GM19438 (cell line): ENCODE data around the gene SLC17A8.
"Not testable (repeated sequence)": the region's sequence is repeated elsewhere in the genome, so short reads cannot be mapped to it uniquely, and the experiment has no call there.

ENCODE experiments used
- ATAC-seq: cut with Tn5 transposase; IDR thresholded peaks from one replicate; pipeline ENCODE4 v1.9.1; 2021; ENCODE audit warnings: low read depth; ENCODE audit not compliant: unreplicated experiment

SLC17A8 gene

DNA sequence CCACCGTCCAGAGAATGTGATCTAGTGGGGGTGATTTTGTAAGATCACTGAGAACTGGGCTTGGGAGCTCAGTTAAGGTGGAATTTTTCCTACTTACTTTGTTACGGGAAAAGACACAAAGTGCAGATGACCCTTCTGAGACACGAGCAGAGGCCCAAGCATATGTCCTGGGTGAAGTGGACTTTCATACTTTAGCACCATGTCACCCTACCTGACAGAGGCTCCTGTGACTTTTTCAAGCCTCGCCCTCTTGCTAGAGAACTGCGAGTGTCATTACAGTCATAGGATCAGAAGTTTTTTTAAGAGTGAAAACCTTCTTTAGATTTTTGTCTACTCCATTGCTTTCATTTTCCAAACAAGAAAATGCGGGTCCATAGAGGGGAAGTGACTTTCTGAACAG, 56.1 kb downstream of the SLC17A8 start:
- ATAC-seq: no peak

- no peak for ATAC-seq
These were observed 57.9 kb downstream of the SLC17A8 start for GRCh38 chr12:100414739-100415138.

GRCh38 chr12:100422646-100423045, 65.8 kb downstream of the SLC17A8 start:
- ATAC-seq: no peak

DNA sequence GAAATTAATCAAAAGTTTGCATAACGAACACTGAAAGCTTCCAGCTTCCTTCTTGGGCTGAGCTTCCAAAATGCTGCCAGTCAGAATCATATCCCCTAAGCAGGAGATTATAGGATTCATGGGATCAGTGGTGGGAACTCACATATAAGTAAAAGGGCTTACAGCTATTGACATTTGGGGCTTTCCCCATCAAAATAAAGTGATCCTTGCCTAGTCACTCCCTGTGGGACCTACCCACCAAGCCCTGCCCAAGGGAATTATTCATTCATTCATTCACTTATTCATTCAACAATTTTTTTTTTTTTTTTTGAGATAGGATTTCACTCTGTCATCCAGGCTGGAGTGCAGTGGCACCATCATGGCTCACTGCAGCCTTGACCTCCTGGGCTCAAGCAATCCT, 69.3 kb downstream of the SLC17A8 start:
- ATAC-seq: no peak

- ATAC-seq: no peak
These were observed 70.2 kb downstream of the SLC17A8 start for GRCh38 chr12:100427078-100427477.

- ATAC-seq: not testable (repeated sequence)
These were observed 73.4 kb downstream of the SLC17A8 start for GRCh38 chr12:100430251-100430650.

DNA sequence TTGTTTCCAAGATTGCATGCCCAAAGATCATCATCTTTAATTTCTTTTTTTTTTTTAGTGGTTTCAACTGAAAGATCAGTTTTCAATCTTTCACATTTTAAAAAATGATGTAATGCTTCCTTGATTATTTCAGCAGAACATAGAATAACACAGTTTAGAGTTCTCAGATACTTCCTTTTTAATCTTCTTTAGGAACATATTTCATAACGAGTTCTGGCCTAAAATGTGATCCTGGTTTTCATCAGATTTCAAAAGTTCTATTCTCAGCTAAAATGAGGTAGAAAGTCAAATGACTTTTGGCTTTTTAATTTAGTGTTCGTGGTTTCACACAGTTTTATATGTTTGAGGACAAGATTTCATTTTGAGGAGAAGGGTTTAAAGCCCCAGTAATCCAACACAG, 76.8 kb downstream of the SLC17A8 start:
- ATAC-seq: no peak

DNA sequence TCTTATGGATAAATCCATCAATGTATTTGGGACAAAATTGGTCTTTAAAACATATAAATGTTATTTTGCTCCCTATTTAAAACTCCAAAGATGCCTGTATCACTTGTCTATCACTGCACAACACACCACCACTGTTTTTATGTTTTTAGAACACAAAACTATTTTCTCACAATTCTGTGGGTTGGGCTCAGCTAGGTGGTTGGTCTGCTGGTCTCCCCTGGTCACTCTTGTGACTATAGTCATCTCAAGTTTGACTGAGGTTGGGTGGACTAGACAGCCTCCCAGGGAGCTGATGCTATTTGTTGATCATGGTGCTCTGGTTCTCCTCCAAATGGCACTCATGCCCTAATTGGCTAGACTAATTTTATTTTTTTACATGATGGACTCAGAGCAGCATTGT, 77.3 kb downstream of the SLC17A8 start:
- ATAC-seq: no peak

DNA sequence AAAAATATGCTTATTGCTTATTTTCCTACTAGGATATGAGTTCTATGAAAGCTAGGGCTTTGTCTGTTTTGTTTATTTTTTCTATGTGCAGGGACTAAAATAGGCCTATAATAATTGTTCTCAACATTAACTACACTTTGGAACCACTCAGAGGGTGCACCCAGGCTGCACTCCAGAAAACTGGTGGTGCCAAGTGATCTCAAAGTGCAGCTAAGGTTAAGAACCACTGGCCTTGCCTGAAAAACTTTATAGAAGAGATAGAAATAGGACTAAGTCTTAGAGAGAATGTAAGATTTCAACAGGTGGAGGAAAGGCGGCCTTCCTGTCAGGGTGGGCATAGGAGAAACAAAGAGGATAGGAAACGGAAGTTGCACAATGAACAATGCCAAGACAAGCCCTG, 79.1 kb downstream of the SLC17A8 start:
- no peak for ATAC-seq

DNA sequence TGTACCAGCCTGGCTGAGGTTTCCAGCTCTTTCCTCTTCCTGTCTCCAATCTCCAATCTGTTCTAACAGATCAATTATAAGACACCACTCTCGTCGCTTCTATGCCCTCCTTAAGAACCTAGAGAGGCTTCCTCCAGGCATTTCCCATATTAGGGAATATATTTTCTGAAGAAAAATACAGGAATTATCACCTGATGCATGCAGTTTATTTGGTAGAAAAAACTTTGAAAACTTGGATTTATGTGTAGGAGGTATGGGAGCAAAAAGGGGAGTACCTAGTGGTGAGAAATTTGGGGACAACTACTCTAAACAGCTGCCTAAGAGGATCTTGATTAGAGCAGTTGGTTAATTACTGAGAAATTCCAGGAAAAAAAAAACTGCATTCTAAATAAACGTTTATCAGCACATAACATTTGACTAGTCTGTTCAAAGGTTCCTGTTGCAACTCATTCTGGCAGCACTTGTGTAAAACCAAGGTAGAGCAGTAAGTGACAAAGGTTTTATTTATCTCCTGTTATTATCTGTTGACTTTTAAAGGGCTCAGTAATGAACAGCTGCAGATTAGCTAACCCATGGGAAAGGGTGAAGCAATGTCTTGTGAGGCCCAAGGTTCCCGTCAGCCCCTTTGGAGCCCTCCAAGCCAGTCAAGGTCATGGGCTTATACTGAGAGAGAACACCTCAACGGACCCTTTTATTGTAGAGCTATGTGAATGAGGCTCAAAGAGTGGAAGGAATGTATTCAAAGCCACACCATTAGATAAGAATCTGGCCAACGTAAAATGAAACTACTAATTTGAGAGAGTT, 80.4 kb downstream of the SLC17A8 start:
- ATAC-seq: no peak

DNA sequence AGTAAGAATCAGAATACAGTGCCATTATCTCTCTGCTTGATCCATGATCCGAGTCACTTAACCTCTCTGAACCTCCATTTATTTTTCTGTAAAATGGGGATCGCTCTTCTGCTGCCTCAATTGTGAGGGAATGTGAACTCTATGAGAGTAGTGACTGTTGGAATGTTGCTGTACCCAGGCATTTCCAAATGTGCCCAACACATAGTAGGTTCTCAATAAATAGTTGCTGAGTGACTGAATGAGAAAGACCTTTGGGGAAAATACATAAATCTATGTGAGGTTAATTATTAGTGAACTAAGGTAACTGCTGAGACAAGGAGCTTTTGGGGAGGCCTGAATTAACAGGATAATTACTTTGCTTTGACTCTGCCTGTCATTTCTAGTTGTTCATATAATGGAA, 82.9 kb downstream of the SLC17A8 start:
- no peak for ATAC-seq

DNA sequence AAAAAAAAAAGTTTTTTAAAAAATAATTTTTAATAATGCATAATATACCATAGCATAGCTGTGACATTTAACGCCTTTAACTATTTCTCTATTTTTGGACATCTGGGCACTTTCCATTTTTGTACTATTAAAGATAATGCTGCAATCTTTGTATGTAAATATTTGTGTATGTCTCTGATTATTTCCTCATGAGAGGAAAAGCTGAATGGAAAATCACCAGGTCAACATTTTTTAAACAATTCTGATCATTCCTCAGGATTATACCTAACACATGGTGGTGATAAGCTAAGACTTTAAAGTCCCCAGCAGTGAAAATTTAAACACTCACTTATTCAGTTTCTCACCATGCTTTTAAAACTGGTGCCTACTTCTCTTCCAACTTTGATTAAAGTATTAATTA, 85.5 kb downstream of the SLC17A8 start:
- ATAC-seq: no peak

DNA sequence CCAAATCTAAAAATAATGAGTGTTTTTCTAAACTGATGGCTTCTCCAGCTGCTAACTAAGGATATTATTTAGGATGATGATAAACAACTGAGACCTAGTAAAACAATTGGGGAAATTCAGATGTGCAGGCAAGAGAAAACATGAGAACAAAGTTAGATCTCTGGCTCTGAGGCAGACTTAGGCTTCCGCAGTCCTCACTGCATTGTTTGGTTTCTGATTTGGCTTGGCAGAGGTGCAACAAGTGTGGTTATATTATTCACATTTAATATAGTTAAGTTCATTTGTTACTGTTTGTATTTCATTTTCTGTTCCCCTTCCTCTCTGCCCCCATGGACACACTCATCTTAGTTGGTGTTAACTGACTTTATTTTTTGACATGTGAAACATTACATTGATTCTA, 86.6 kb downstream of the SLC17A8 start:
- no peak for ATAC-seq

GRCh38 chr12:100445081-100445481, 88.2 kb downstream of the SLC17A8 start:
- ATAC-seq: no peak

DNA sequence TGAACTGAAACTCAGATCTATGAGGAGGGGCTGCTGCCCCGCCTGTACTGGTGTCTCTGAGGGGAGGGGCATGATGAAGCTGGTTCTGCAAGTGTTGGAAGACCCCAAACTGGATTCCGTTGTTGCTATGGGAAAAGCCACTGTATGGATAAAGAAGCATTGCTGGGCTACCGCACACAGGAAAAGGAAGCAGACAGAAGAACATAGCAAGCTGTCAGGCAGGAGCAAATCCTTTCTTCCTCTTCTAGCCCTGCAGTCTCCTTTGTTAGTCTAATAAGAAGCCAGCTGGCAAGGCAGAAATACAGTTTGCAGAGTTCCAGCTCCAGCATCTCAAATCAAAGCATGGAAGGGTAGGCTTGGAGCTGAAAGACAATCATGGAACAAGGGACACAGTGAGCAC, 90.5 kb downstream of the SLC17A8 start:
- no peak for ATAC-seq

- no peak for ATAC-seq
These were observed 91.8 kb downstream of the SLC17A8 start for GRCh38 chr12:100448656-100449055.

GRCh38 chr12:100450735-100451134, 93.9 kb downstream of the SLC17A8 start:
- ATAC-seq: no peak

GRCh38 chr12:100453951-100454350, 97.1 kb downstream of the SLC17A8 start:
- no peak for ATAC-seq

- no peak for ATAC-seq
These were observed 99.0 kb downstream of the SLC17A8 start for GRCh38 chr12:100455896-100456295.

DNA sequence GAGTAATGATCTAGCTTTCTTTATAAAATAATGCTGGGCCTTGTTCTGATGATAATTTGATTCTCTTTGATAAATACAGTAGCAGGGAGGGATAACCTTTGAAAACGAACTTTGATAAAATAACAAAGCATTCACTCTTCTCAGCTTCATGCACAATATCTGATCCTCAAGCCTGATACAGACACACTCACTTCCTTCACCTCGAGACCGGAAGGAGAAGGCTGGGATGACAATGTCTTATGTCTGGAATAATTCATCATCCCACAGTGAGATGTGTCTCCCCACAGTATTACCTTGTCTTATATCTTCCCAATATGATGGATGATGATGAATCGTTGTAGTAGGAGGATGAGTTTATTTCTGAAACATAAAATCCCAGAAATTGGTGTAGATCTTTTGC, 101.3 kb downstream of the SLC17A8 start:
- no peak for ATAC-seq

GRCh38 chr12:100460702-100461101, 103.8 kb downstream of the SLC17A8 start:
- ATAC-seq: no peak

- ATAC-seq: no peak
These were observed 104.6 kb downstream of the SLC17A8 start for GRCh38 chr12:100461330-100461973.
